GM21381 (cell line): Measurements from ENCODE around the gene KPRP.

Experiments used
- ATAC-seq: cut with Tn5 transposase; IDR thresholded peaks from one replicate; pipeline ENCODE4 v1.9.1; 2021; ENCODE audit warnings: mild to moderate bottlenecking, moderate library complexity; ENCODE audit not compliant: unreplicated experiment

The KPRP gene

DNA sequence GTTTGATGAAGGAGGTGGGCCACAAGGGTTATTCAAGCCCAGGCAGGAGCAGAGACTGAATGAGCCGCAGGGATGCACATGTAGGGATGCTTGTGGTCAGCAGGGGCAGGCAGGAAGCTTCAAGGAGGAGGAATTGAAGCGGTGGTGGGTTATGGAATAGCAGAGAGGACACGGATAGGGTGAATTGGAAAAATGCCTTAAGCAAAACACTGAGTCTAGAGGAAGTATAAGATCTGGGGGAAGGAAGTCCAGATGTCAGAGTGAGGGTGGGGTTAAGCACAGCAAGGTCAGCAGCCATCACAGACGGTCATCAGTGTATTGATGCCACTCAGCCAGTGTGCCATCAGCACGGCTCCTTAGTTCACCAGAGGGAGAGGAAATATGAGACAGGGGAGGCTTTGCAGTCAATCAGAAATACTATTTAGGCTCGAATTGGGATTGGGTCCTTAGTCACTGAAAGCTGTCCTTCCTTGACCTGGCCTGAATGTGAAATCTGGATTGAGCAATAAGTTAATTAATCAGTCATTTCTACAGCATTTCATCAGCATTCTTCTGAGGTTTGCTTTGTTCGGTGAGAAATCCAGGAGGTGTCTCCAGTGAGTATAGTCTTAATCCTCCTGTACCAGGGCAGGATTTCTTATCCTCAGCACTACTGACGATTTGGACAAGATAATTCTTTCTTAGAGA lies 11.2 kb downstream of the KPRP start:
- no peak for ATAC-seq

DNA sequence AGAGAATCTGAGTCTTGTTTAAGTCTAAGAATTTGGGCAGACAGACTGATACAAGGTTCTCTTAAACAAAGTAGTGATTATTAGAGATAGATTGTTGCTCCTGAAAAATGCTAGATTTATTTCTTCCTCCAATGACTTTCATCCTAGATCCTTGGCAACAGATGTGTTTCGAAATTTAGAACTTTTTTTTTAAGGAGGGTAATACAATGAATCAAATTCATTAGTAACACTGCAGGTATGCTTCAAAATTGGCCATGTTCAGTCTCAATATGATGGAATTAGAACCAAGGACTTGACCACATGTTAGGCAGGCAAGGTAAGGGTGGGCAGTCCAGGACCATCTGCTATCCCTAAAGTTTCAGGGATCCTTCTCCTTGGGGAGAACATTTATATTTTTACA lies 12.6 kb downstream of the KPRP start:
- ATAC-seq = no peak

- no peak for ATAC-seq
Observed at GRCh38 chr1:152774875-152775274, 17.1 kb downstream of the KPRP start, which contains the start of gene LCE1F. Gene LCE1F (plus strand): TSS chr1:152775140. CDS start chr1:152776372, 1,232 bp downstream.

DNA sequence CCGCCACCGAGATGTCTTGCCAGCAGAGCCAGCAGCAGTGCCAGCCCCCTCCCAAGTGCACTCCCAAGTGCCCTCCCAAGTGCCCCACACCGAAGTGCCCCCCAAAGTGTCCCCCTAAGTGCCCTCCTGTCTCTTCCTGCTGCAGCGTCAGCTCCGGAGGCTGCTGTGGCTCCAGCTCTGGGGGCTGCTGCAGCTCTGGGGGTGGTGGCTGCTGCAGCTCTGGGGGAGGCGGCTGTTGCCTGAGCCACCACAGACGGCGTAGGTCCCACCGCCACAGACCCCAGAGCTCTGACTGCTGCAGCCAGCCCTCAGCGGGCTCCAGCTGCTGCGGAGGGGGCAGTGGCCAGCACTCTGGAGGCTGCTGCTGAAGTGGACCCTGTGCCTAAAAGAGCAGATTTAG lies 18.5 kb downstream of the KPRP start:
- ATAC-seq = no peak

GRCh38 chr1:152777510-152778137 lies 19.8 kb downstream of the KPRP start:
- ATAC-seq = no peak

DNA sequence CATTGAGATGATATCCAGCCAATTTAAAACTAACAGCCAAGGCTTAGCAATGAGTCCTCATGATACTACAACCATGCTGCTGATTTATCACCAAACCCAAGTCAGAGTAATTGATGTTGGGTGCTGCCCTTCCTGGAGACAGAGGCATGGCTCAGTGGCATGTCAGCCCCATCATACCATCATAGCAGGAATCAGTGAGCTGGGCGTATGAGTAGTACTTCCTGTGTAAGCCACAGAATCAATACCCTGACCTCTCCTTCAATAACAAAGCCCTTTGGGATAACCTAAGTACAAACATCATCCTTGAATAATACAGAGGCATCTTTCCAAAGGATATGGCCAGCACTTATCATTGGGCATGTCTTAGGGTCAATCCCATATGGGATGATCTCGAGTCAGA lies 25.3 kb downstream of the KPRP start:
- no peak for ATAC-seq

GRCh38 chr1:152786077-152786476 lies 28.3 kb downstream of the KPRP start, which contains the start of gene LCE1E:
Gene LCE1E (plus strand): TSS chr1:152786257. CDS start chr1:152787300, 1,043 bp downstream.
- ATAC-seq = no peak

- no peak for ATAC-seq
Observed at GRCh38 chr1:152795686-152796085, 37.9 kb downstream of the KPRP start.

DNA sequence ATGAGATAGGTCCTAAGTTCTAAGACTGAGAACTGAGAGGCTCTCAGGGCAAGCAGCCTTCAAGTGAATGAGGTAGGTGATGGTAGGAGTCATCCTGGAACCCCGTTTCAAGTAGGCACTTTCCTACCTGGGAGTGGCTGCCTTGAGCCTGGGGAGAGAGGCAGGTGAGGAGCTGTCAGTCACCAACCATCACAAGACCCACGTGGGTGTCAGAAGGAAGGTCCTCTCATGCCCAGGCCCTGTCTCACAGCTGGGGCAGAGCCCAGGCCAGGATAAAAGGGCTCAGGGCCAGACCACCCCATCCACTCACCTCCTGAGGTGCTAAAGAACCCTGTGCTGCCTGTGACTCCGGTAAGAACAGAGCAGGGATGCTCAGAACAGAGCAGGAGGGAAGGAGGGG lies 38.6 kb downstream of the KPRP start, which contains the start of gene LCE1D:
Gene LCE1D (plus strand): TSS at position 301 of the 400 bp plus-strand sequence. CDS start 1,074 bp downstream, outside the sequence.
- ATAC-seq = no peak

- no peak for ATAC-seq
Observed at GRCh38 chr1:152801333-152801732, 43.5 kb downstream of the KPRP start.

- ATAC-seq = no peak
Observed at GRCh38 chr1:152806576-152806975, 48.8 kb downstream of the KPRP start, which contains the start of gene LCE1C. Gene LCE1C (minus strand): TSS chr1:152806651. CDS start chr1:152805478, 1,173 bp downstream.

GRCh38 chr1:152811050-152811449 lies 53.2 kb downstream of the KPRP start:
- no peak for ATAC-seq
